ENCODE results near the gene CD68. TPM values are rescaled to one million over a fixed set of nuclear protein-coding genes. Genes with fewer than 3 reads are reported as not detected.

The CD68 gene
- polyA plus RNA-seq, 3 donors: 19.4 to 111 (median 99.0) TPM

- H3K27ac ChIP-seq (ENCODE audit: low read depth, low read length): no peak overlapping the region
- WGBS, 3 donors: 72 to 86% (median 77%) methylated on average over 1 of the region's 1 CpG
Measured at GRCh38 chr17:7575481-7575883, 4.0 kb upstream of the CD68 start.

- 70 to 73% (median 71%) methylated on average over 7 of the region's 7 CpGs for WGBS, 3 donors
Measured at GRCh38 chr17:7575959-7576358, 3.5 kb upstream of the CD68 start.

GRCh38 chr17:7576432-7576937 is 3.0 kb upstream of the CD68 start:
- 73 to 86% (median 78%) methylated on average over 14 of the region's 14 CpGs for WGBS, 3 donors
- H3K27ac ChIP-seq (ENCODE audit: low read depth, low read length): no peak overlapping the region

More at GRCh38 chr17:7575959-7576358, 3.5 kb upstream of the CD68 start:
- no peak overlapping the region for H3K27ac ChIP-seq (ENCODE audit: low read depth, low read length)

- no peak overlapping the region for H3K27ac ChIP-seq (ENCODE audit: low read depth, low read length)
- WGBS, 3 donors: 73 to 79% (median 77%) methylated on average over 17 of the region's 17 CpGs
Measured at GRCh38 chr17:7577327-7578199, 1.9 kb upstream of the CD68 start.

- 60 to 79% (median 61%) methylated on average over 12 of the region's 12 CpGs for WGBS, 3 donors
- H3K27ac ChIP-seq (ENCODE audit: low read depth, low read length): peak overlapping the region; percentile 38
Measured at GRCh38 chr17:7579834-7580603, 581 bp downstream of the CD68 start.

- no peak overlapping the region for H3K27ac ChIP-seq (ENCODE audit: low read depth, low read length)
- WGBS, 3 donors: 70 to 86% (median 74%) methylated on average over 23 of the region's 23 CpGs
Measured at GRCh38 chr17:7580604-7581575, 1.5 kb downstream of the CD68 start.

GRCh38 chr17:7582396-7583252 is 3.2 kb downstream of the CD68 start:
- peak overlapping the region; percentile 58 for H3K27ac ChIP-seq (ENCODE audit: low read depth, low read length)
- 81 to 85% (median 83%) methylated on average over 36 of the region's 36 CpGs for WGBS, 3 donors

- WGBS, 3 donors: 11 to 15% (median 14%) methylated on average over 66 to 69 of the region's 69 CpGs
- H3K27ac ChIP-seq (ENCODE audit: low read depth, low read length): peak within 1 kb of the TSS; percentile 58
Measured at GRCh38 chr17:7583253-7584109, 4.0 kb downstream of the CD68 start, which contains the start of gene MPDU1. TSS of gene MPDU1 (plus strand) at chr17:7583852. CDS start at chr17:7583863, 11 bp downstream.

- 46 to 76% (median 75%) methylated on average over 9 of the region's 9 CpGs for WGBS, 3 donors
- no peak overlapping the region for H3K27ac ChIP-seq (ENCODE audit: low read depth, low read length)
Measured at GRCh38 chr17:7586673-7587419, 7.4 kb downstream of the CD68 start.

GRCh38 chr17:7587420-7588151 is 8.1 kb downstream of the CD68 start:
- WGBS, 3 donors: 57 to 78% (median 59%) methylated on average over 12 of the region's 12 CpGs
- H3K27ac ChIP-seq (ENCODE audit: low read depth, low read length): no peak overlapping the region

- WGBS, 3 donors: 65 to 76% (median 65%) methylated on average over 25 to 30 of the region's 30 CpGs
- H3K27ac ChIP-seq (ENCODE audit: low read depth, low read length): no peak overlapping the region
Measured at GRCh38 chr17:7588553-7589203, 9.2 kb downstream of the CD68 start.

- WGBS, 3 donors: 16 to 24% (median 17%) methylated on average over 52 to 56 of the region's 56 CpGs
- no peak overlapping the region for H3K27ac ChIP-seq (ENCODE audit: low read depth, low read length)
Measured at GRCh38 chr17:7589204-7589868, 9.9 kb downstream of the CD68 start.

GRCh38 chr17:7589891-7590691 is 10.7 kb downstream of the CD68 start, which contains the start of gene SOX15:
TSS of gene SOX15 (minus strand) at chr17:7590094. CDS start at chr17:7589676, 418 bp downstream.
- no peak within 1 kb of the TSS for H3K27ac ChIP-seq (ENCODE audit: low read depth, low read length)
- 67 to 69% (median 68%) methylated on average over 24 of the region's 24 CpGs for WGBS, 3 donors

Data from adipose tissue (tissue), 3 donors.